Lung (tissue), 12 donors: ENCODE data around the gene SIN3B. TPM values are rescaled to one million over a fixed set of nuclear protein-coding genes. Genes with fewer than 3 reads are reported as not detected.

Source experiments
- ATAC-seq: fragments of 200-7000 bp; cut with Tn5 transposase; one replicate; pipeline ENCODE4 v1.9.1; 2020; ENCODE audit warnings: moderate number of reproducible peaks; ENCODE audit not compliant: insufficient read depth, low FRiP score
- DNase-seq, 3 donors: peaks; one replicate each; pipeline ENCODE4 v3.0.0-alpha.2; 2013 to 2017
- H3K27ac ChIP-seq, 2 donors: one replicate each; pipeline ENCODE4 v1.5.1; 2013; ENCODE audit warnings: mild to moderate bottlenecking in 2 of 2, moderate library complexity in 2 of 2, control low read depth in 1 of 2, inconsistent platforms in 1 of 2, low read depth in 1 of 2, low read length in 1 of 2
- H3K27me3 ChIP-seq, 3 donors: one replicate each; pipeline ENCODE4 v1.5.1; 2013; ENCODE audit warnings: low read length in 2 of 3; ENCODE audit not compliant: control insufficient read depth in 3 of 3, insufficient read depth in 3 of 3
- H3K36me3 ChIP-seq, 4 donors: one replicate each; pipeline ENCODE4 v1.5.1; 2013; ENCODE audit warnings: low read length in 4 of 4, mild to moderate bottlenecking in 1 of 4, moderate library complexity in 1 of 4; ENCODE audit not compliant: control insufficient read depth in 4 of 4, insufficient read depth in 4 of 4
- H3K4me1 ChIP-seq, 5 donors: one replicate each; pipeline ENCODE4 v1.5.1; 2013; ENCODE audit warnings: low read length in 5 of 5, mild to moderate bottlenecking in 2 of 5, moderate library complexity in 1 of 5; ENCODE audit not compliant: control insufficient read depth in 5 of 5, insufficient read depth in 5 of 5
- H3K4me3 ChIP-seq: one replicate; pipeline ENCODE4 v1.5.1; 2013; ENCODE audit warnings: mild to moderate bottlenecking, control low read depth, moderate library complexity
- H3K9ac ChIP-seq, 2 donors: one replicate each; pipeline ENCODE4 v1.5.1; 2013; ENCODE audit warnings: low read length in 2 of 2, control low read depth in 1 of 2; ENCODE audit not compliant: insufficient read depth in 1 of 2
- H3K9me3 ChIP-seq, 4 donors: one replicate each; pipeline ENCODE4 v1.5.1; 2013; ENCODE audit warnings: low read length in 3 of 4, mild to moderate bottlenecking in 1 of 4, moderate library complexity in 1 of 4; ENCODE audit not compliant: control insufficient read depth in 4 of 4, insufficient read depth in 3 of 4
- CTCF ChIP-seq: IDR thresholded peaks from 2 replicates; pipeline ENCODE4 v1.5.1; 2012; ENCODE audit warnings: mild to moderate bottlenecking; ENCODE audit errors: control extremely low read depth, extremely low read depth
- WGBS, 2 donors: extraction: QIAGEN DNeasy Blood & Tissue Kit; methylation state at CpG; one replicate each; pipeline ENCODE4 v1.1.7; 2013; 5-methylcytosine and 5-hydroxymethylcytosine counted together
- polyA plus RNA-seq, 2 donors: library from polyadenylated mRNA; stranded (reverse); fragments of 200-250 nt; gene quantifications; one replicate each; pipeline ENCODE4 v1.2.1, GENCODE V29; 2013
- total RNA-seq, 2 donors: library from RNA; depleted of rRNA in 1 of 2; stranded (reverse); fragments of >200 nt in 1 of 2; gene quantifications; one replicate each; pipeline ENCODE4 v1.2.1, GENCODE V29; 2014 to 2021
- donor health status: control.
- donor health status: control.
- donor health status: Bipolar disorder and iron deficiency.
- donor health status: healthy.
- donor health status: DM: yes; HTN: yes; CAD: no.

Gene SIN3B
- total and polyA plus RNA-seq, 4 donors: 29.5 to 63.9 (median 54.5) TPM

GRCh38 chr19:16831531-16831930 lies 2.3 kb downstream of the SIN3B start:
- Histone ChIP-seq H3K36me3 (peaks cover 11 to 30% (median 26%) of the 10 kb centered on the region in 4 donors), H3K27me3 (no peaks in the 10 kb centered on the region), H3K27ac (no peak overlapping the region), H3K4me3 (no peak overlapping the region), H3K9ac (no peak overlapping the region), H3K9me3 (no peaks in the 10 kb centered on the region), H3K4me1 (peaks cover 0 to 8% (median 6%) of the 10 kb centered on the region in 5 donors)
- DNase-seq: no peak
- no peak for TF ChIP-seq CTCF
- ATAC-seq: no peak
- 95 to 97% methylated on average over 9 of the region's 9 CpGs for WGBS, 2 donors

DNA sequence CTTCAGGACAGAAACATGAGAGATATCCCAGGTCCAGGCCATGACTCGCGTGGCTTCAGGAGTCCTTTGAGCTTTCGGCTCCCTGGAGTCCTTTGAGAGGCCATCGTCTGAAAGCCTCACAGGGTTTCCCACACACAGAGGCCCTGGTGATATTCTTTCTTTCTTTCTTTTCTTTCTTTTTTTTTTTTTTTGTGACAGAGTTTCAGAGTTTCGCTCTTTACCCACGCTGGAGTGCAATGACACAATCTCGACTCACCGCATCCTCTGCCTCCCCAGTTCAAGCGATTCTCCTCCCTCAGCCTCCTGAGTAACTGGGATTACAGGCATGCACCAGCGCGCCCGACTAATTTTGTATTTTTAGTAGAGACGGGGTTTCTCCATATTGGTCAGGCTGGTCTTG lies 5.5 kb downstream of the SIN3B start:
- Histone ChIP-seq H3K36me3 (peaks cover 11 to 41% (median 37%) of the 10 kb centered on the region in 4 donors), H3K9me3 (no peaks in the 10 kb centered on the region), H3K27me3 (no peaks in the 10 kb centered on the region), H3K9ac (no peak overlapping the region), H3K27ac (no peak overlapping the region), H3K4me3 (no peak overlapping the region), H3K4me1 (peaks cover 0 to 11% (median 8%) of the 10 kb centered on the region in 5 donors)
- ATAC-seq (no peak), DNase-seq (no peak)
- TF ChIP-seq CTCF: no peak
- 94 to 96% methylated on average over 13 of the region's 13 CpGs for WGBS, 2 donors

DNA sequence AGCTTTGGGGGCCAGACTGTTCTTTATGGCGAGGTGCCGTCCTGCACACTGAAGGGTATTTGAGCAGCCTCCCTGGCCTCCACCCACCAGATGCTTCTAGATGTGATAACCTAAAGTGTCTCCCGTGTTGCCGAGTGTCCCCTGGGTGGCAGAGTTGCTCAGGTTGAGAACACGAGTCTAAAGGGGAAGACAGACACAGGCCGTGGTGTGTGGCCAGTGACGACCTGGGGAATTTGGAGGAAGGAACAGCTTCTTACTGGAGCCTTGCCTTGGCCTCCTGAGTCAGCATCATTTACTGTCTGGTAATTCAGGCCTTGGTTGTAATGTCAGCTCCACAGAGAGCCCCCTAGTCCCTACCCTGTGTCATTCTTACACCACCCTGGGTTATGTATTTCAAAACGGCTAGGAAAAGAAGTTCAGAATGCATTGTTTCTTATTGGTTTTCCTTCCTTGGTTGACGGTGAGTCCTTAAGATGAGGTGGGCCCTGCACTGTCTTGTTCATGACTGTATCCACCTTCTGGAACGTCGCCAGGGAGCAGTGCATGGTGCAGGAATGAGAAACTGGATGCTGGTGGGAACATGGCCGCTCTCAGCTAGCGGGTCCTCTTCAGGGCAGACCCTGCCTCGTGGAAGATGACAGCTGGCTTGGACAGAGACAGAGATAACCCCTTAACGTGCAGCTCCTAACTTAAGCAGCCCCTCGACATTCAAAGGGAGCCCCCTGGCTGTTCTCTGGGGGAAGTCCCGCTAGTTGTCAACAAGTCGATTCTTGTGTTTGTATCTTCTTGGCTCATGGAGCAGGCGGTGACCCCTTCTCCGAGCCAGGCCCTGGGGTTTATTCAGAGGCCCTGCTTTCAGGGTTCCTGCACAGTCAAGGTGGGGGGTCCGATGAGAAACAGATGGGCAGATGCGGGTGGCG lies 7.2 kb downstream of the SIN3B start:
- H3K9me3 ChIP-seq: no peaks in the 10 kb centered on the region
- no peak for ATAC-seq
- no peak overlapping the region for H3K27ac ChIP-seq
- H3K4me3 ChIP-seq: no peak overlapping the region
- no peaks in the 10 kb centered on the region for H3K27me3 ChIP-seq
- TF ChIP-seq CTCF: no peak
- 72 to 74% methylated on average over 23 of the region's 23 CpGs for WGBS, 2 donors
- H3K4me1 ChIP-seq: peaks cover 0 to 7% (median 0%) of the 10 kb centered on the region in 5 donors
- no peak overlapping the region for H3K9ac ChIP-seq
- H3K36me3 ChIP-seq: peaks cover 12 to 54% (median 45%) of the 10 kb centered on the region in 4 donors
- DNase-seq: peak in 2 of 3 donors; percentile 13 to 23
